Posterior vena cava (tissue), 2 donors: ENCODE data around the gene PTGIS. TPM values are rescaled to one million over a fixed set of nuclear protein-coding genes. Genes with fewer than 3 reads are reported as not detected.

Experiments
- DNase-seq: peaks from one replicate; pipeline ENCODE4 v3.0.0-alpha.2; 2020; ENCODE audit warnings: low spot score
- intact Hi-C, 2 donors: fragments of 100-400 bp; cut with DNase I; formaldehyde crosslinking; loops; one replicate each; pipeline versions ENCODE4 v1.14.1 to v1.14.2; 2022 to 2023
- total RNA-seq, 2 donors: library from RNA; stranded (reverse); fragmentation: NEBNext Ultra II Directional; extraction: Animal tissue kit (Norgen Biotek cat#: 25700); gene quantifications; one replicate each; pipeline ENCODE4 v1.2.1, GENCODE V29; 2021
- donor health status: DM: yes; HTN: yes; CAD: no.
- donor health status: DM: yes; HTN: yes; CAD: no.

The PTGIS gene
- total RNA-seq, 2 donors from 2014 or later, result 359 to 447 TPM

DNA sequence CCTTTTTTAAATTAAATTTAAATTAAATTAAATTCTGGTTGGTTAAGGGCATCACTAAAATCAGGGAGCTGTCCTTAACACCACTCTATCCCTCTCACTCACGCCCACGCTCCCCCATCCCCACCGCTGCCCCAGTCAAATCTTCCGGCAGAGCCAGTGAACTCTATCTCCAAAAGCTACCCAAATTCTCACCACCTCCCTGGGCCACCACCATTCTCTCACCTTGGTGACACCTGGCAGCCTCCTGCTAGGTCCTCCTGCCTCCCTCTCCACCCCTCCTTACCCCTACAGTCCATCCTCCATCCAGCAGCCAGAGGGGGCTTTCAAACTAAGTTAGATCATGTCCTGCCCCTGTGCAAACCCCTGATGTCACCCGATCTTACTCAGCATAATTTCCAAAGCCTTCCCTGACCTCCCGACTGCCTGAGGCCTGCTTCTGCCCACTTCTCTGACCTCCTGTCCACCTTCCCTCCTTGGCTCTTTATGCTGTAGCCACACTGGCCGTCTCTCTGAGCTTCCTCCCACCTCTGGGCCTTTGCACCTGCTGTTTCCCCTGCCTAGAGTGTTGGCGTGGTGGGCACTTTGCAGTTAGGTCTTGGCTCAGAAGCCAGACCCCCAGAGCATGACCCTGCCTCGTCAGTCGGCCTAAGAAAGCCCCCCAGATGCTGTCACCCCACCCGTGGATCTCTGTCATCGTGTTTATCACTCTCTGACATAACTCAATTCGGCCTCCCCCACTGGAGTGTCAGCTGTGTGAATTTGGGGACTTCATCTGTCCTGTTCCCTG is 24.7 kb downstream of the PTGIS start:
- no peak for DNase-seq
- intact Hi-C loops, result loop anchor here (5.0 to 10.0 kb wide), 2 partner anchors 64 to 312 kb away; no protein-coding TSS in a partner anchor

DNA sequence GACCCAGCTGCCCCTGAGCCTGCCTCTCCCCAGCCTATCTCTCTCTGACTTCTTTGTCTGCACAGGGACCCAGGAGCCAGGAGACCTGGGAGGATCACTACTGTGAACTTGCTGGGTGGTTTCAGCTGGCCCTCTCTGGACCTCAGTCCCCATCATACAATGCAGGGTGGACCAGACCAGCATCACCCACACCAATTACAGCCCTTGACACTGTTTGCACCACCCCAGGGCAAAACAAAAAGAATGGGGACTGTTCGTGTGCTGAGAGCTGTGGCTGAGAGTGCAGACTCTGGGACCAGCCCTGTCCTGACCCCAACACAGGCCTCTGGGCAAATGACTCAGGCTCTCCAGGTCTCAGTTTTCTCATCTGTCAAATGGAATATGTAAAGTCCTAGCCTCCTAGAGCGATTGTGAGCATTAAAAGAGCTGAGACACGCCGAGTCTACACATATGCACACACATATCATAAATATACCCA is 25.4 kb downstream of the PTGIS start:
- intact Hi-C loops, result loop anchor here (5.0 to 10.0 kb wide), 2 partner anchors 65 to 312 kb away; no protein-coding TSS in a partner anchor
- DNase-seq, result no peak

DNA sequence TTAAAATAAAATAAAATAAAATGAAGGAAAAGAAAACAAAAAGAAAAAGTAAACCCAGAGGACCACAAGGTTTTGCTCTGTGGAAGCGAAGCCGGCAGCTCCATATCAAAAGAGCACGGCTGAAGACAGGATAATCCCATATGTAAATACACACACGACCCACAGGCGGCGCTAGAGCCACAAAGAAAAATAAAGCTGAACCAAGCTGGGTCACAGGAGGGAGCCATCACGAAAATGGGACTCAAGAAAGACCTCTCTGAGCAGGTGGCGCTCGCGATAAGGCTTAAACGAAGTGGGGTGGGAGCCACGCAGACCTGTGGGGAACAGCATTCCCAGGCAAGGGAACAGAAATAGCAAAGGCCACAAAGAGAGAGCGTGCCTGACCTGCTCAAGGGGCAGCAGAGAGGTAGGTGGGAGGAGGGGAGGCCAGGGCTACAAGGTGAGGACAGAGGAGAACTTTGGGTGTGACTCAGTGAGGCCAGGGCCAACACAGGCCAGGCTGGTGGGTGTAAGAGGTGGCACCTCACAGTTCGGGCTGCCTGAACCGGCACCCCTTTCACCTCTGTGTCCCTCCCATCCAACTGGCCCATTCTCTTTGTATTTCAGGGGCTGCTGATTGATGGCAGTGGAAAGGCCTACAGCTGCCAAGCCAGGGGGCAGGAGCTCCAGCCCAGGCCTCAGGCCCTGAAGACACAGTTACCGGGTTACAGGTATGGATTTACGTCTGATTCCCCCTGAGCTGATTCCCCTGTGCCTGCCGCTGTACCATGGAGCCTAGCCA is 26.0 kb downstream of the PTGIS start:
- intact Hi-C loops, result loop anchor here (5.0 to 10.0 kb wide), 2 partner anchors 65 to 313 kb away; no protein-coding TSS in a partner anchor
- no peak for DNase-seq

DNA sequence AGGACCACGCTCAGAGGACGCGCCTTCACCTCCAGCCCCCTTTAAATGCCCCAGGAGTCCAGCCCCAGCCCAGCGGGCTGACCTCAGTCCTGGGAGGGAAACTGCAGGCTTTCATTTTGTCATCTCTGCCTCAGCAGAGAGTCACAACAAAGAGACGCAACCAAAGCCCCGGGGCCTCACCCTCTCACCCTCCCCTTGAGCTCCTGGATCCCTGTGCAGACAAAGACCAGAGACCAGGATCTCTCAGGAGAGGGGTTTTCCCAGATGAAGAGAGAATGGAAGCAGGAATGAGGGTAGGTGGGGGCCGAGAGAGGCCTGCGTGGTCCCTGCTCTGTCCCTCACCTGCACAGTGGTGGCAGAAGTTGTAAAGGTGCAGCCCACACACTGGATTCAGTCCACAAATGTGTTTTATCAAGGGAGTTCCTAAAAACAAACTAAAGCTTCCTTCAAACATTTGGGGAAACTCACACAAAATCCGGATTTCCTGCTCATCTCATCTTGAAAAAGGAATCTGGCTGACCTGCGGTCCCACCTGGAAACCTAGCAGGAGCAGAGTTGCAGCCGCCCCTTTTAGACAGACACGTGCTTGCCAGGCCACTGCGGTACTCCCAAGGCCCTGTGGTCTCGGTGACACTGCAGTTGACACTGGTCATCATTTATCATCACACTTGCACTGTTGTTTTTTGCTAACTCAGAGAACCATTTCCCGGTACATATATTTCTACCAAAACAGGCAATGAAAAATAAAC is 27.1 kb downstream of the PTGIS start:
- intact Hi-C loops, result loop anchor here (5.0 to 10.0 kb wide), 2 partner anchors 66 to 314 kb away; no protein-coding TSS in a partner anchor
- no peak for DNase-seq

DNA sequence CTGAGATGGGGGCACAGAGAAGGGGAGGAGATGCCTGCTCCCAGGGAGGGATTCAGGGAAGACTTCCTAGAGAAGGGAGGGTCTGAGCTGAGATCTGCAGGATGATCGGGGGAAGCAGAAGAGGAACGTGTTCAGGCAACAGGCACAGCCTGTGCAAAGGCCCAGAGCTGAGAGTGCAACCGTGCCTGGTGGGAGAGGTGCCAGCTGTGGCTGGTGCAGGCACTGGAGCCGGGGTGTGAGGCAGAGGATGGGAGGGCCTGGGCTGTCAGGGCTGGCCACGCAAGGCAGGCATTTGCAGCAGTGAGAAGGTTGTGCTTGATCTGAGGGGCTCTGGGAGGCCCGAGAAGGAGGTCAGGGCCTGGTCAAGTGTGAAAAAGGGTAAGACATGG is 27.7 kb downstream of the PTGIS start:
- DNase-seq, result no peak
- intact Hi-C loops, result loop anchor here (5.0 to 10.0 kb wide), 2 partner anchors 67 to 315 kb away; no protein-coding TSS in a partner anchor

DNA sequence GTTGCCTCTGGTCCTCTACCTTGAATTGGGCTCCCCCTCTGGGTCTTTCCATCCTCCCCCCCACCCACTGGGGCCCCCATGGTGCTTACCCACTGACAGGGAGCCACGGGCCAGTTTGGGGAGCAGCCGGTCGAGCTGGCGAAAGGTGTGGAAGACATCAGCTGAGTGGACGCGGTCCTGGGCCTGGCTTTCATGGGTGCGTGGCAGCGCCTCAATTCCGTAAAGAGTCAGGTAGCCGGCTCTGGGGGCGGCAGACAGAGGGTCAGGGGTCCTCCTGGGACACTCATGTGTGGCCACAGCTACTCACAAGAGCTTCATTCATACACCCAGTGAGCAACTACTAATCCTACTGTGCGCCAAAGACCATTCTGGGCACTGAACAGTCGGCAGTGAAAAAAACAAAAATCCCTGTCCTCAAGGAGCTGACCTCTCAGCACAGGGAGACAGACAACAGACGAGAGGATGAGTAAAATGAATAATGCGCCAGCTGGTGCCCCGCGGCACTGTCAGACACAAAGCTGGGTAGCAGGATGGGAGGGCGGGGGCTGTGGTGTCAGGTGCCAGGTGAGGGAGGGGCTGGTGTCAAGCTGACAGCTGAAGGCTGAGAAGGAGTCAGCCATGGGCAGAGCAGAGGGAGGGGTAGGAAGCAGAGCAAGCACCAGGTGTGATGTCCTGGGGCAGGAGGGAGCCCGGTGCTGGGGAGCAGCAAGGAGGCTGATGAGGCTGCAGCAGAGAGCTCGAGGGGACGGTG is 28.3 kb downstream of the PTGIS start:
- intact Hi-C loops, result loop anchor here (5.0 to 10.0 kb wide), 3 partner anchors 68 to 315 kb away; no protein-coding TSS in a partner anchor

DNA sequence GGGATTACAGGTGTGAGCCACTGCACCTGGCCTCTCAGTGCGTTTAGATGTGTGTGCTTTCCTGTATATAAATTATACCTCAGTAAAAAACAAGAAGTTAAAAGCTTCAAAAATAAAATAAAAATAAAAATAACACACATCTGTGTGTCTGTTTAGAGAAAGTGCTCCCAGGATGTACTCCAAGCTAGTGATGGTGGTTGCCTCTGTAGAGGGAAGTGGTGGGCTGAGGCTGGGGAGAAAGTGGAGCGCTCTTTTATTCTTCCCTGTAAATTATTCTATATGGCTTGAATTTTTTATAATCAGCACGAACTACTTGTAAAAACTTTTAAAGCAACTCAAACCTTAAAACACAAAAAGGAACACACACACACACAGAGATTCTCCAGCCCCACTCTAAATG is 29.0 kb downstream of the PTGIS start:
- intact Hi-C loops, result loop anchor here in 1 of 2 donors (5.0 kb wide), 1 partner anchor 207 kb away; no protein-coding TSS in a partner anchor
- DNase-seq, result no peak

More for the DNA sequence above, 28.3 kb downstream of the PTGIS start:
- DNase-seq, result no peak

DNA sequence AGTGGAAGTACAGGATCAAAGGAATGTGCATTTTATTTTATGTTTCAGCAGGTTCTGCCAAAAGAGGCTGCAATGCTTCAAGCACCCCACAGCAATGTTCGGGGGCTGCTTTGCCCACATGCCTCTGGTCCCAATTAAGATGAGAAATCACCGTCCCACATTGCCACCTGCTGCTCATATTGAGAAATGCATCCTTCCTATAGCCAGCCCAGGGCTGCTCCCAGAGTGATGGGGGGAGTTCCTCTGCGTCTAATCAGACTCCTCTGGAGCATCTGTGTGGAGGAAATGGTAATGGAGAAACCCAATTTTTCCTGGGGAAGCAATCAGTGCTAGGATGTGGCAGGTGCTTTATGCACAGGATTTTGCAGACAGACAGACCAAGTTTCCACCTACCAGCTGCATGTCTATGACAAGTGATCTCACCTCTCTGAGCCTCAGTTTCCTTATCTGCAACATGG is 33.7 kb downstream of the PTGIS start:
- intact Hi-C loops, result no loop called here

DNA sequence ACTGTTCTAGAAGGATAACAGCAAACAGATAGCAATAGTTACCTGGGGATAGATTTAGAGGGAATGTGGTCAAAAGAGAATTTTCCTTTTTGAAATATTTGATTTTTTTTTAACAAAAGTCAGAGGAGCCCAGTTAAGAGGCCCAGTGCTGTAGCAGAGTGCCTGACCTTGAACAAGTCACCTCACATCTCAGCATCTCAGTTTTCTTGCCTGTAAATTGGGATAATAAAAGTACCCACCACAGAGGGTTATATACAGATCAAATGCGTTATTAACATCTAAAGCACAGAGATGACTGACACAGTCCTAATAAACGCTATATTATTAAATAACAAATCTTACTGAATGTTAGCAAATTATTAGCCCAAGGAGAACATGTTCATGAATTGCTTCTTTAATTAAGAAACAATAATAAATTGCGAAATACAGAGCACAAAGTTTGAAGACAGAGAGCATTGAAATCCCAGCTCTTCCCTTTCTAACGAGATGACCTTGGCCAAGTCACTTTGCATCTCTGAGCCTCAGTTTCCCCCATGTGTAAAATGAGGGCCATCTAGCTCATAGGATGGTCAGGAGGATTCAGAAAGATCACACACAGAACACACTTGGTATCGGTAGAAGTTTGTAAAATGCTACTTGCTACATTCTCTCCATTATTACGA is 35.5 kb downstream of the PTGIS start:
- DNase-seq, result no peak
- intact Hi-C loops, result no loop called here

More for the DNA sequence above, 33.7 kb downstream of the PTGIS start:
- DNase-seq, result peak; percentile 76

DNA sequence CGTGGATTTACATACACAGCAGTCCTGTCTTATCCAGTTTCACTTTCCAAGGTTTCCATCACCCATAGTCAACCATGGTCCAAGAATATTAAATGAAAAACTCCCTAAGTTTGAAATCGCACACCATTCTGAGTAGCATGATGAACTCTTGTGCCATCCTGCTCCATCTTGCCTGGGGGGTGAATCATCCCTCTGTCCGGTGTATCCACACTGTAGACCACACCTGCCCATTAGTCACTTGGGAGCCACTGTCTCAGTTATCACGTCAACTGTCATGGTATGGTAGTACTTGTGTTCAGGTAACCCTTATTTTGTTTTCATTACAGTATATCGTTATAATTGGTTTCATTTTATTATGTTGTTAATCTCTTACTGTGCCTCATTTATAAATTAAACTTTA is 38.5 kb downstream of the PTGIS start:
- intact Hi-C loops, result no loop called here
- DNase-seq, result no peak

DNA sequence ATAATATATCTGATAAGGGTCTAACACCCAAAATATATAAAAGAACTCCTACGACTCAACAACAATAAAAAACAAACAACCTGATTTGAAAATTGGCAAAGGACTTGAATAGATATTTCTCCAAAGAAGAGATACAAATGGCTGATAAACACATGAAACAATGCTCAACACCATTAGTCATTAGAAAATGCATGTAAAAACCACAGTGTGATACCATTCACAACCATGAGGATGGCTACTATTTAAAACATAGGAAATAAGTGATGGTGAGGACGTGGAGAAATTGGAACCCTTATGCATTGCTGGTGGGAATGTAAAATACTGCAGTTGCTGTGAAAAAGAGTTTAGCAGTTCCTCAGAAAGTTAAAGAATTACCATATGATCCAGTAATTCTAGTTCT is 41.4 kb downstream of the PTGIS start:
- intact Hi-C loops, result no loop called here
- DNase-seq, result no peak

DNA sequence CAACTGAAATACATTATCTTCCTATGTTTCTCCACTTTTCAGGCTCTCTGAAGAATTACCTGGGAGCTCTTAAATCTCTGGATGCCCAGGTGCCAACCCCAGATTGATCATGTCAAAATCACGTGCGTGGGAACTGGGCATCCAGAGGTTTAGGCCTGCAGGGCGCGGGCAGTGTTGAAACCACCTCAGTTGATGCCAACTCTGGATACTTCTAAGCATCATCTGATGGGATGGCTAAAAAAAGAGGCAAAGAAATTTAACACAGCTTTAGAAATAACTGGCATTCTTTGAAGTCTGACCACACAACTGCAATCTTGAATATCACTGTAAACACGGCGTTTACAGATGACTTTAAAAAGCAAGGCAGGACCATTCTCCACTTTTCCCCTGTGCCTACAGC is 41.9 kb downstream of the PTGIS start:
- intact Hi-C loops, result no loop called here
- DNase-seq, result no peak

DNA sequence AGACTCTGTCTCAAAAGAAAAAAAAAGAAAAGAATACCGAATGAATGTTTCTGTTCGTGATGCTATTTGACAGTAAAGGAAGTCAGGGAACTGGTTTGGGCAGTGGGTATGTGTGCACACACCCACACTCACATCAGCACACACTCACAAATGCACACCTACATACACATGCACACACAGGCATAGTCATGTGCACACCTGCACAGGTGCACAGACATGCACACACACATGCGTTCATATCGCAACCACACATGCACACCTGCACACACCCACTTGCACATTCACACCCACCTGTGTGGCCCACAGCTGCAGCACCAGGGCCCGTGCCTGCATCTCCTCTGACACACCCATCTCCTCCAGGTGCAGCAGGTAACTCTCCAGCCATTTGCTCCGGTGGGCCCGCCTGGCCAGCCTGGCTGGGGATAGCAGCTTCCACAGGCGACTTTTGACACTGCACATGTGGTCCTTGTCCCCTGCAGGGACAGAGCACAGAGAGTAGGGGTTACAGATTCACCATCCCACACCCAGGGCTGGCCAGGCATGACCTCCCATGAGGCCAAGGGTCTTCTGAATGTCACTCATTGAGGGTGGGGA is 44.1 kb downstream of the PTGIS start:
- intact Hi-C loops, result no loop called here
- no peak for DNase-seq

DNA sequence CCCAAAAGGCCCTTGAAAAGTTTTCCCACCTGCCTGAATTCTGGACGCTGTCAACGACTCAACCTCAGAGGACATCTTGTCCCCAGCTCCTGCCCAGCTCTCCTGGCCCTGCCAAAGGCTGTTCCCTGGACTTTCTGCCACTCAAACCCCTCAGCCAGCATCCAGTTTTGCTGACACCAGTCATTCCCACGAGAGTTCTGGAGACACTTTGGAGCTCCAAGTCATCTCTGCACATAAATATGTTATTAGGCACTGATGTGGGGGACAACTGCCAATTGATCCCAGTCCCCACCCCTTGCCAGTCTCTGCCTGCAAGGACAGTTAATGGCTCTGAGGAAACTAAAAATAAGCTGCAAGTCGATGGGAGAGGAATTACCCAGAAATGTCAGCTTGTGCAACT is 46.6 kb downstream of the PTGIS start:
- no peak for DNase-seq
- intact Hi-C loops, result no loop called here

DNA sequence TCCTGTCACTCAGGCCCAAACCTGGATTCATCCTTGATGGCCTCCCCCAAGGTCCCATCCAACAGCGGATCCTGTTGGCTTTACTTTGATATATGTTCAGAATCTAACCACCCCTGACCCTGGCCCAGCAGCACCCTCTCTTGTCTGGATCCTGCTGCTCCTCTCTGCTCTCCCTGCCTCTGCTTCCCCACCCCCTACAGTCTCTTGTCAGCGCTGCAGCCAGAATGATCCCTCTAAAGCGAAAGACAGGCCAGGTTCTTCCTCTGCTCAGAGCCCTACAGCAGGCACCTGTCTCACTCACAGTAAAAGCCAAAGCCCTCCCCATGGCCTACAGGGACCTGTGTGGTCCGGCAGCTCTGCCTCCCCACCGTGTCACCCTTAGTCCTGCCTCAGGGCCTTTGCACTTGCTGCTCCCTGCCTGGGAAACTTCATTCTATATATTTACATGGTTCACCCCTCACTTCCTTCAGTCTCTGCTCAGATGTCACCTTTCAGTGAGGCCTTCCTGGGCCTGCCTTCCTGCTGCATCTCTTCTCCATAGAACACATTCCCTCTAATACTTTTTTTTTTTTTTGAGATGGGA is 48.1 kb downstream of the PTGIS start:
- intact Hi-C loops, result no loop called here
- DNase-seq, result no peak

DNA sequence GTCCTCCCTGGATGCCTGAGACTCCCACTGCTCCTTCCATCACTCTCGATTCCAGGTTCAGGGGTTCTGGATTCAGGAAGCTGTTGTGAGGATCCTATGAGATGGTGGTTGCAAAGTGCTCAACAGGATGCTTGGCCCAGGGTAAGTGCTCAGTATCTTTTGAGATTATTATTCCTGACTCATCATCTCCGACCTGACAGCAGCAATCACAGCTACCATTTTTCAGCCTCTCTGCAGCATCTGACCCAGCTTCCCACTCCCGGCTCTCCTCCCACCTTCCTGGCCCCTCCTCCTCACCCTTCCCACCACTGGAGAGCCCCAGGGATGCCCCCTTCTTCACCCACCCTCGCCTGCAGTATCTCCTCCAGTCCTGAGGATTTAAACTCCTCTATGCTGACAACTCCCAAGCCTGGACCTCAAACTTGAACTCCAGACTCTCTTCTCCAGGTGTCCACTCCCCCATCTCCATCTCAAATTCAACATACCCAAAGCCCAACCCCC is 48.7 kb downstream of the PTGIS start:
- intact Hi-C loops, result no loop called here
- no peak for DNase-seq

DNA sequence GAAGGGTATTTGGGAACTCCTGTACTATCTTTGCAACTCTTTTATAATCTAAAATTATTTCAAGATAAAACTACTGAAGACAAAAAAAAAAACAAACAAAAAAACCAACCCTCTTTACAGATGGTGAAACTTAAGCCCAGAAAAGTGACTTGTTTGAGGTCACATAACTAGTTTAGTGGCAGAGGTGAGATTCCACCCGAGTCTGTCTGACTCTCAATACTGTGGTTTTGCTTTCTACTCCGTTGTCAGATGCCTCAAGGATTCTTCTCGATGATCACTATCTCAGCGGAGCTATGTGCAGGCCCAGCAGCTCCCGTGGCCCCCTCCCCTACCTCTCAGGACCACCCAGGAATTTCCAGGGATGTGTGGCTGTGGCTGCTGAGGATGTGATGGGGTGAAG is 49.4 kb downstream of the PTGIS start:
- intact Hi-C loops, result no loop called here
- no peak for DNase-seq
